ENCODE measurements around the gene FLRT1.

Gene FLRT1

DNA sequence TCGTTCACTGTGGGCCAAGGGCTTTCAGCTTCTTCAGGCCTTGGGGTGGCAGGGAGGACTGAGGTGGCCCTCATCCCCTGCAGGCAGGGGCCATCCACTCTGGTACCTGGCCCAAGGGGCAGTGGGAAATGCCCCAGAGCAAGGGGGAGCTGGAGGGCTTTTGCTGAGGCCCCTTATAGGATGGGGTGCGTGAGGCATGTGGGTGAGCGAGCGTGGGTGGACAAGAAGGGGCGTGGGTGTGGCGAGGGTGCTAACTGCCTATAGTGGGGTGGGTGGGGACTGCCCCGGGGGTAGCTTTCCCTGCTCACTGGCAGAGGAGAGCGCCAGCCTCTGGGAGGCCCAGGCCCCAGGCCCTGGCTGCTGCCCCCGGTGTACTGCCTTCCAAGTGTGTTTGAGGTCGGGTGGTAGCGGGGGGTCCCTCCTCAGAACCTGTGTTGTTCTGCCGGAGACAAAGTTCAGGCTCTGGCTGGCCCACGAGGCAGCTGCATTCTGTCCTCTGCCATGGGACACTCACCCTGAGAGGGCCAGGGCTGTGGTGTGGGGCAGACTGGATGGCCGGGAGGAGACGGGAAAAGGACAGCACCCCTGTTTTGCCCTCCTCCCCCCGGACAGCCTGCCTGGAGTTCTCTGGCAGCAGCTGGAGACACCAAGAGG is 3.4 kb downstream of the FLRT1 start:
- no peak for DNase-seq (ENCODE audit: low read depth in 1 of 2, low spot score in 1 of 2)
- peaks cover 25% of the 10 kb centered on the region for H3K27me3 ChIP-seq (ENCODE audit: insufficient read depth, poor library complexity, severe bottlenecking)
- H3K4me3 ChIP-seq (replicated peaks; ENCODE audit: insufficient read depth, low read length): no peak overlapping the region
- TF ChIP-seq GABPA (IDR thresholded peaks at IDR 0.05; ENCODE audit: low read depth) (no peak), SPI1 (IDR thresholded peaks at IDR 0.05; ENCODE audit: borderline replicate concordance, low read depth) (no peak), POLR2AphosphoS5 (IDR thresholded peaks at IDR 0.05; ENCODE audit: low read depth) (no peak)
- TF ChIP-seq, protein P1, sequence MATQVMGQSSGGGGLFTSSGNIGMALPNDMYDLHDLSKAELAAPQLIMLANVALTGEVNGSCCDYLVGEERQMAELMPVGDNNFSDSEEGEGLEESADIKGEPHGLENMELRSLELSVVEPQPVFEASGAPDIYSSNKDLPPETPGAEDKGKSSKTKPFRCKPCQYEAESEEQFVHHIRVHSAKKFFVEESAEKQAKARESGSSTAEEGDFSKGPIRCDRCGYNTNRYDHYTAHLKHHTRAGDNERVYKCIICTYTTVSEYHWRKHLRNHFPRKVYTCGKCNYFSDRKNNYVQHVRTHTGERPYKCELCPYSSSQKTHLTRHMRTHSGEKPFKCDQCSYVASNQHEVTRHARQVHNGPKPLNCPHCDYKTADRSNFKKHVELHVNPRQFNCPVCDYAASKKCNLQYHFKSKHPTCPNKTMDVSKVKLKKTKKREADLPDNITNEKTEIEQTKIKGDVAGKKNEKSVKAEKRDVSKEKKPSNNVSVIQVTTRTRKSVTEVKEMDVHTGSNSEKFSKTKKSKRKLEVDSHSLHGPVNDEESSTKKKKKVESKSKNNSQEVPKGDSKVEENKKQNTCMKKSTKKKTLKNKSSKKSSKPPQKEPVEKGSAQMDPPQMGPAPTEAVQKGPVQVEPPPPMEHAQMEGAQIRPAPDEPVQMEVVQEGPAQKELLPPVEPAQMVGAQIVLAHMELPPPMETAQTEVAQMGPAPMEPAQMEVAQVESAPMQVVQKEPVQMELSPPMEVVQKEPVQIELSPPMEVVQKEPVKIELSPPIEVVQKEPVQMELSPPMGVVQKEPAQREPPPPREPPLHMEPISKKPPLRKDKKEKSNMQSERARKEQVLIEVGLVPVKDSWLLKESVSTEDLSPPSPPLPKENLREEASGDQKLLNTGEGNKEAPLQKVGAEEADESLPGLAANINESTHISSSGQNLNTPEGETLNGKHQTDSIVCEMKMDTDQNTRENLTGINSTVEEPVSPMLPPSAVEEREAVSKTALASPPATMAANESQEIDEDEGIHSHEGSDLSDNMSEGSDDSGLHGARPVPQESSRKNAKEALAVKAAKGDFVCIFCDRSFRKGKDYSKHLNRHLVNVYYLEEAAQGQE (IDR thresholded peaks at IDR 0.05; ENCODE audit: insufficient replicate concordance, low read depth): no peak
- TF ChIP-seq, protein P2, sequence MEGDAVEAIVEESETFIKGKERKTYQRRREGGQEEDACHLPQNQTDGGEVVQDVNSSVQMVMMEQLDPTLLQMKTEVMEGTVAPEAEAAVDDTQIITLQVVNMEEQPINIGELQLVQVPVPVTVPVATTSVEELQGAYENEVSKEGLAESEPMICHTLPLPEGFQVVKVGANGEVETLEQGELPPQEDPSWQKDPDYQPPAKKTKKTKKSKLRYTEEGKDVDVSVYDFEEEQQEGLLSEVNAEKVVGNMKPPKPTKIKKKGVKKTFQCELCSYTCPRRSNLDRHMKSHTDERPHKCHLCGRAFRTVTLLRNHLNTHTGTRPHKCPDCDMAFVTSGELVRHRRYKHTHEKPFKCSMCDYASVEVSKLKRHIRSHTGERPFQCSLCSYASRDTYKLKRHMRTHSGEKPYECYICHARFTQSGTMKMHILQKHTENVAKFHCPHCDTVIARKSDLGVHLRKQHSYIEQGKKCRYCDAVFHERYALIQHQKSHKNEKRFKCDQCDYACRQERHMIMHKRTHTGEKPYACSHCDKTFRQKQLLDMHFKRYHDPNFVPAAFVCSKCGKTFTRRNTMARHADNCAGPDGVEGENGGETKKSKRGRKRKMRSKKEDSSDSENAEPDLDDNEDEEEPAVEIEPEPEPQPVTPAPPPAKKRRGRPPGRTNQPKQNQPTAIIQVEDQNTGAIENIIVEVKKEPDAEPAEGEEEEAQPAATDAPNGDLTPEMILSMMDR (IDR thresholded peaks at IDR 0.05; ENCODE audit: insufficient read depth, low read length): no peak
- H3K27ac ChIP-seq (replicated peaks): no peak overlapping the region

GRCh38 chr11:64040684-64041322 is 5.1 kb downstream of the FLRT1 start:
- H3K27ac ChIP-seq (replicated peaks): no peak overlapping the region
- peaks cover 15% of the 10 kb centered on the region for H3K27me3 ChIP-seq (ENCODE audit: insufficient read depth, poor library complexity, severe bottlenecking)
- H3K4me3 ChIP-seq (replicated peaks; ENCODE audit: insufficient read depth, low read length): no peak overlapping the region
- no peak for DNase-seq (ENCODE audit: low read depth in 1 of 2, low spot score in 1 of 2)
- TF ChIP-seq SPI1 (IDR thresholded peaks at IDR 0.05; ENCODE audit: borderline replicate concordance, low read depth) (no peak), GABPA (IDR thresholded peaks at IDR 0.05; ENCODE audit: low read depth) (no peak)
- TF ChIP-seq, protein P2 (IDR thresholded peaks at IDR 0.05; ENCODE audit: insufficient read depth, low read length): peak; percentile 3

GRCh38 chr11:64041846-64042245 is 6.1 kb downstream of the FLRT1 start:
- no peak for DNase-seq (ENCODE audit: low read depth in 1 of 2, low spot score in 1 of 2)
- TF ChIP-seq SPI1 (IDR thresholded peaks at IDR 0.05; ENCODE audit: borderline replicate concordance, low read depth) (no peak), GABPA (IDR thresholded peaks at IDR 0.05; ENCODE audit: low read depth) (no peak)
- Histone ChIP-seq H3K4me3 (replicated peaks; ENCODE audit: insufficient read depth, low read length) (no peak overlapping the region), H3K27me3 (ENCODE audit: insufficient read depth, poor library complexity, severe bottlenecking) (peaks cover 11% of the 10 kb centered on the region), H3K27ac (replicated peaks) (no peak overlapping the region)

- Histone ChIP-seq H3K27ac (replicated peaks) (no peak overlapping the region), H3K4me3 (replicated peaks; ENCODE audit: insufficient read depth, low read length) (no peak overlapping the region), H3K27me3 (ENCODE audit: insufficient read depth, poor library complexity, severe bottlenecking) (peaks cover 7% of the 10 kb centered on the region)
- TF ChIP-seq, protein P1 (IDR thresholded peaks at IDR 0.05; ENCODE audit: insufficient replicate concordance, low read depth): no peak
- TF ChIP-seq GABPA (IDR thresholded peaks at IDR 0.05; ENCODE audit: low read depth) (no peak), POLR2AphosphoS5 (IDR thresholded peaks at IDR 0.05; ENCODE audit: low read depth) (no peak), SPI1 (IDR thresholded peaks at IDR 0.05; ENCODE audit: borderline replicate concordance, low read depth) (no peak)
- TF ChIP-seq, protein P2 (IDR thresholded peaks at IDR 0.05; ENCODE audit: insufficient read depth, low read length): no peak
- DNase-seq (ENCODE audit: low read depth in 1 of 2, low spot score in 1 of 2): no peak
Measured at GRCh38 chr11:64042301-64042700, 6.6 kb downstream of the FLRT1 start.
